Spleen (tissue), 7 donors: ENCODE results near the gene ANXA5.

Experiments
- POLR2A ChIP-seq, 3 donors: fragments of 450-650 bp; IDR thresholded peaks; one replicate each; pipeline ENCODE4 v1.5.1; 2017; ENCODE audit warnings: antibody characterized with exemption in 3 of 3, mild to moderate bottlenecking in 1 of 3
- TF ChIP-seq, protein P1 (sequence below), 11 experiments: fragments of 200-600 bp in 7 of 11; fragments of 450-650 bp in 4 of 11; sonication (generic) in 4 of 11; IDR thresholded peaks in 8 of 11; conservative IDR thresholded peaks in 3 of 11; 1 replicate in 7 of 11; 2 replicates in 4 of 11; pipeline versions ENCODE4 v1.4.0 to v1.8.0; 2016 to 2021; ENCODE audit warnings: antibody characterized with exemption in 11 of 11, inconsistent platforms in 4 of 11, mild to moderate bottlenecking in 1 of 11
- donor health status: DM: no; HTN: no; CAD: no; lungs with moderate emphysema.
- donor health status: DM: no; HTN: no; CAD: no.
- donor health status: DM: no; HTN: no; CAD: no.

DNA sequence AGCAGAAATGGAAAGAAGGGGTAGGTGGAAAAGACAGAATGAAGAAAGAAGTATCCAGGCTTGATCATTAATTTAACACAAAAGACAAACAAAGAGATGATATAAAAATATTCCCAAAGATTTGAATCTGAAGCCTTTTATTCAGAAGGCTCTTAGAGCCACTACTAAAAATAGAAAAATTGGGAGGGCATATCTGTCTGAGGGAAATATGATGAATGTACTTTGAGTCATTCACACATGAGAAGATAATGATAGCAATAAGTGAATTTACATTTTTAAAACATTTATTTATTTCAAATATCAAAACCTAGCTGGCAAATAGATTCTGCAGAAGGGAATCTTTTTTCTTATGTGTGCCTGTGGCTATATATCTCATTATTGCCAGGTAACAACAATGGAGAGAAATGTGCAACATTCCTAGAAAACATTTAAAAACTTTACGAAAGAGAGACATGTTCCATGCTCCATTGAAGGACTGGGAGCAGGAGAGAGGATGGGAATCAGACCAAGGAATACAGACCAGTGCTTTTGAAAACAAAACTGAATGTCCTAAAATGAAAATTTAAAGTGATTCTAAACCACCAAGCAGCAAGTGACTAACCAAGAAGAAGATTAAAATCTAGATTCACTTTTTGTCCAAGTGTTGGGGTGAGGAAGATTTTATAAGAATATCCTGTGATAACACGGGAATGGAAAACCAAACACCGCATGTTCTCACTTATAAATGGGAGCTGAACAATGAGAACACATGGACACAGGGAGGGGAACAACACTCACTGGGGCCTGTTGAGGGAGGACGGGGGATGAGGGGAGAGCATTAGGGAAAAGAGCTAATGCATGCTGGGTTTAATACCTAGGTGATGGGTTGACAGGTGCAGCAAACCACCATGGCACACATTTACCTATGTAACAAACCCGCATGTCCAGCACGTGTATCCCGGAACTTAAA lies 41.2 kb downstream of the ANXA5 start:
- TF ChIP-seq, protein P1, sequence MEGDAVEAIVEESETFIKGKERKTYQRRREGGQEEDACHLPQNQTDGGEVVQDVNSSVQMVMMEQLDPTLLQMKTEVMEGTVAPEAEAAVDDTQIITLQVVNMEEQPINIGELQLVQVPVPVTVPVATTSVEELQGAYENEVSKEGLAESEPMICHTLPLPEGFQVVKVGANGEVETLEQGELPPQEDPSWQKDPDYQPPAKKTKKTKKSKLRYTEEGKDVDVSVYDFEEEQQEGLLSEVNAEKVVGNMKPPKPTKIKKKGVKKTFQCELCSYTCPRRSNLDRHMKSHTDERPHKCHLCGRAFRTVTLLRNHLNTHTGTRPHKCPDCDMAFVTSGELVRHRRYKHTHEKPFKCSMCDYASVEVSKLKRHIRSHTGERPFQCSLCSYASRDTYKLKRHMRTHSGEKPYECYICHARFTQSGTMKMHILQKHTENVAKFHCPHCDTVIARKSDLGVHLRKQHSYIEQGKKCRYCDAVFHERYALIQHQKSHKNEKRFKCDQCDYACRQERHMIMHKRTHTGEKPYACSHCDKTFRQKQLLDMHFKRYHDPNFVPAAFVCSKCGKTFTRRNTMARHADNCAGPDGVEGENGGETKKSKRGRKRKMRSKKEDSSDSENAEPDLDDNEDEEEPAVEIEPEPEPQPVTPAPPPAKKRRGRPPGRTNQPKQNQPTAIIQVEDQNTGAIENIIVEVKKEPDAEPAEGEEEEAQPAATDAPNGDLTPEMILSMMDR (IDR thresholded peaks at IDR 0.05 in 8 of 11, conservative IDR thresholded peaks at IDR 0.05 in 3 of 11), result no peak
- TF ChIP-seq POLR2A (IDR thresholded peaks at IDR 0.05), result no peak
